Skeletal muscle satellite cell (primary cell): ENCODE results near the gene PUM1. TPM values are rescaled to one million over a fixed set of nuclear protein-coding genes. Genes with fewer than 3 reads are reported as not detected.

Experiments
- H3K27me3 ChIP-seq: 2 replicates; pipeline ENCODE4 v1.7.0; 2013; ENCODE audit warnings: low read length; ENCODE audit not compliant: control insufficient read depth, insufficient read depth
- H3K36me3 ChIP-seq: 2 replicates; pipeline ENCODE4 v1.7.0; 2013; ENCODE audit warnings: mild to moderate bottlenecking, control low read depth, low read length; ENCODE audit not compliant: insufficient read depth
- H3K4me1 ChIP-seq: 2 replicates; pipeline ENCODE4 v1.7.0; 2013; ENCODE audit warnings: low read length; ENCODE audit not compliant: control insufficient read depth, insufficient read depth
- H3K4me2 ChIP-seq: 2 replicates; pipeline ENCODE4 v1.7.0; 2013; ENCODE audit warnings: mild to moderate bottlenecking, low read length
- H3K4me3 ChIP-seq: 2 replicates; pipeline ENCODE4 v1.7.0; 2013; ENCODE audit warnings: low read length
- H3K9ac ChIP-seq: 2 replicates; pipeline ENCODE4 v1.7.0; 2013; ENCODE audit warnings: mild to moderate bottlenecking, low read depth, low read length, moderate library complexity
- H3K9me3 ChIP-seq: replicated peaks from 2 replicates; pipeline ENCODE4 v1.7.0; 2013; ENCODE audit warnings: mild to moderate bottlenecking, control low read depth, low read length
- total RNA-seq: library from RNA; depleted of rRNA; stranded (reverse); fragments of >200 nt; gene quantifications from 2 replicates; pipeline ENCODE4 v1.2.3, GENCODE V29; 2012; rRNA removed

Gene PUM1
- total RNA-seq = 44.4 and 49.4 TPM in 2 replicates

- Histone ChIP-seq H3K36me3 (no peaks in the 10 kb centered on the region), H3K4me1 (peaks cover 17% of the 10 kb centered on the region), H3K27me3 (no peaks in the 10 kb centered on the region)
Observed at GRCh38 chr1:31065310-31066217, at the start of gene PUM1. Gene PUM1 (minus strand): TSS chr1:31065717. CDS start chr1:31059566, 6,151 bp downstream.

GRCh38 chr1:31112266-31112935, 46.9 kb upstream of the PUM1 start:
- no peak overlapping the region for H3K4me2 ChIP-seq
- H3K36me3 ChIP-seq = no peaks in the 10 kb centered on the region
- H3K27me3 ChIP-seq = peaks cover 6% of the 10 kb centered on the region
- no peak overlapping the region for H3K4me3 ChIP-seq
- peaks cover 6% of the 10 kb centered on the region for H3K4me1 ChIP-seq
- no peaks in the 10 kb centered on the region for H3K9me3 ChIP-seq
- no peak overlapping the region for H3K9ac ChIP-seq

More at GRCh38 chr1:31065310-31066217, at the start of gene PUM1:
- H3K4me2 ChIP-seq = peak within 1 kb of the TSS; percentile 85
- peak within 1 kb of the TSS; percentile 99 for H3K9ac ChIP-seq
- H3K9me3 ChIP-seq = no peaks in the 10 kb centered on the region
- H3K4me3 ChIP-seq = peak within 1 kb of the TSS; percentile 96

- Histone ChIP-seq H3K36me3 (no peaks in the 10 kb centered on the region), H3K27me3 (peaks cover 4% of the 10 kb centered on the region), H3K9me3 (no peaks in the 10 kb centered on the region), H3K4me3 (no peak overlapping the region), H3K9ac (no peak overlapping the region), H3K4me1 (peaks cover 6% of the 10 kb centered on the region), H3K4me2 (peak overlapping the region; percentile 24)
Observed at GRCh38 chr1:31111290-31111951, 45.9 kb upstream of the PUM1 start.

- Histone ChIP-seq H3K36me3 (no peaks in the 10 kb centered on the region), H3K27me3 (no peaks in the 10 kb centered on the region), H3K4me2 (no peak overlapping the region), H3K9ac (no peak overlapping the region), H3K4me1 (peaks cover 6% of the 10 kb centered on the region), H3K9me3 (no peaks in the 10 kb centered on the region), H3K4me3 (no peak overlapping the region)
Observed at GRCh38 chr1:31110846-31111245, 45.3 kb upstream of the PUM1 start.

GRCh38 chr1:31108861-31109260, 43.3 kb upstream of the PUM1 start:
- no peak overlapping the region for H3K9ac ChIP-seq
- H3K4me1 ChIP-seq = peaks cover 6% of the 10 kb centered on the region
- H3K4me2 ChIP-seq = no peak overlapping the region
- H3K9me3 ChIP-seq = no peaks in the 10 kb centered on the region
- H3K27me3 ChIP-seq = no peaks in the 10 kb centered on the region
- H3K36me3 ChIP-seq = no peaks in the 10 kb centered on the region
- H3K4me3 ChIP-seq = no peak overlapping the region

GRCh38 chr1:31105646-31106045, 40.1 kb upstream of the PUM1 start:
- H3K4me1 ChIP-seq = peaks cover 15% of the 10 kb centered on the region
- H3K4me3 ChIP-seq = no peak overlapping the region
- H3K36me3 ChIP-seq = no peaks in the 10 kb centered on the region
- no peaks in the 10 kb centered on the region for H3K9me3 ChIP-seq
- no peak overlapping the region for H3K4me2 ChIP-seq
- H3K9ac ChIP-seq = no peak overlapping the region
- no peaks in the 10 kb centered on the region for H3K27me3 ChIP-seq

- Histone ChIP-seq H3K36me3 (no peaks in the 10 kb centered on the region), H3K4me3 (no peak overlapping the region), H3K4me2 (peak overlapping the region; percentile 19), H3K4me1 (peaks cover 17% of the 10 kb centered on the region), H3K27me3 (no peaks in the 10 kb centered on the region), H3K9me3 (no peaks in the 10 kb centered on the region), H3K9ac (no peak overlapping the region)
Observed at GRCh38 chr1:31102501-31102950, 37.0 kb upstream of the PUM1 start.

- Histone ChIP-seq H3K4me1 (peaks cover 17% of the 10 kb centered on the region), H3K36me3 (no peaks in the 10 kb centered on the region), H3K9me3 (no peaks in the 10 kb centered on the region), H3K4me2 (peak overlapping the region; percentile 0), H3K27me3 (no peaks in the 10 kb centered on the region), H3K4me3 (no peak overlapping the region), H3K9ac (no peak overlapping the region)
Observed at GRCh38 chr1:31101147-31101502, 35.6 kb upstream of the PUM1 start.

GRCh38 chr1:31099293-31100032, 33.9 kb upstream of the PUM1 start:
- Histone ChIP-seq H3K4me1 (peaks cover 17% of the 10 kb centered on the region), H3K9ac (no peak overlapping the region), H3K4me2 (no peak overlapping the region), H3K9me3 (no peaks in the 10 kb centered on the region), H3K27me3 (no peaks in the 10 kb centered on the region), H3K36me3 (no peaks in the 10 kb centered on the region), H3K4me3 (no peak overlapping the region)

GRCh38 chr1:31095985-31096384, 30.5 kb upstream of the PUM1 start:
- peaks cover 5% of the 10 kb centered on the region for H3K4me1 ChIP-seq
- H3K36me3 ChIP-seq = no peaks in the 10 kb centered on the region
- no peaks in the 10 kb centered on the region for H3K9me3 ChIP-seq
- no peak overlapping the region for H3K4me2 ChIP-seq
- no peaks in the 10 kb centered on the region for H3K27me3 ChIP-seq
- no peak overlapping the region for H3K9ac ChIP-seq
- H3K4me3 ChIP-seq = no peak overlapping the region
